ENCODE results near the gene HNRNPUL1. TPM values are rescaled to one million over a fixed set of nuclear protein-coding genes. Genes with fewer than 3 reads are reported as not detected.

Gene HNRNPUL1
- polyA plus RNA-seq, 1 experiment: 35.4 TPM

DNA sequence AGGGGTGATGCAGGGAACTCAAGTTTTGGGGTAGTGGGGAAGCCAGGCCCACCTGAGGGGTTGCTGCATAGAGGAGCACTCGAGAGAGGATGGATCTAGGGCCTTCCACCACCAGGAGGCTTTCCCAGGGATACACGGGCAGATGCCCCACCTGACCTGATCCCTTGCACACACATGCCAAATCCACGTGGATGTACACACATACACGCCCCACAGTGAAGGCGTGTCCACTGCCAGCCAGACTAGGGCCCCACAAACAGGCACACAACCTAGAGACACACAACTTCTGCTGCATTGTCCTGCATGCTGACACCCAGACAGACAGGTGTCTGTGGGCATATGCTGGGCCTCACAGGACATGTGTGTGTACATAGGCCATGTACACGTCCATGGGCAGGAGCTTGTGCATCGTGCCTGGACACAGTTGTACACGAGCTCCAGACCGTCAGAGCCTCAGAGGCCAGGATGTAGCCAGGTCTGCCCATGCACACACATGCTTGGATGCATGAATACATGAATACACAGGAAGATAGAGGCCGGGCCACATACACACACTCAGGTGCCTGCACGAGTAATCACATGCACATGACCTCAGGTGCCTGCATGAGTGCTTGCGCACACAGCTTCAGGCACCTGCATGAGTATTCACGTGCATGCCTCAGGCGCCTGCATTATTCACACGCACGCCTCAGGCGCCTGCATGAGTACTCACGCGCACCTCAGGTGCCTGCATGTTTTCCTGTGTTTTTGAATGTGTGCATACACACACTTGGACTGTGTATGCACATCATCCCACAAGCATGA is 54.7 kb downstream of the HNRNPUL1 start:
- TF ChIP-seq, protein P1, sequence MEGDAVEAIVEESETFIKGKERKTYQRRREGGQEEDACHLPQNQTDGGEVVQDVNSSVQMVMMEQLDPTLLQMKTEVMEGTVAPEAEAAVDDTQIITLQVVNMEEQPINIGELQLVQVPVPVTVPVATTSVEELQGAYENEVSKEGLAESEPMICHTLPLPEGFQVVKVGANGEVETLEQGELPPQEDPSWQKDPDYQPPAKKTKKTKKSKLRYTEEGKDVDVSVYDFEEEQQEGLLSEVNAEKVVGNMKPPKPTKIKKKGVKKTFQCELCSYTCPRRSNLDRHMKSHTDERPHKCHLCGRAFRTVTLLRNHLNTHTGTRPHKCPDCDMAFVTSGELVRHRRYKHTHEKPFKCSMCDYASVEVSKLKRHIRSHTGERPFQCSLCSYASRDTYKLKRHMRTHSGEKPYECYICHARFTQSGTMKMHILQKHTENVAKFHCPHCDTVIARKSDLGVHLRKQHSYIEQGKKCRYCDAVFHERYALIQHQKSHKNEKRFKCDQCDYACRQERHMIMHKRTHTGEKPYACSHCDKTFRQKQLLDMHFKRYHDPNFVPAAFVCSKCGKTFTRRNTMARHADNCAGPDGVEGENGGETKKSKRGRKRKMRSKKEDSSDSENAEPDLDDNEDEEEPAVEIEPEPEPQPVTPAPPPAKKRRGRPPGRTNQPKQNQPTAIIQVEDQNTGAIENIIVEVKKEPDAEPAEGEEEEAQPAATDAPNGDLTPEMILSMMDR (IDR thresholded peaks at IDR 0.05; ENCODE audit: insufficient read depth, low read depth, low read length): no peak
- peaks cover 28% of the 10 kb centered on the region for H3K36me3 ChIP-seq (ENCODE audit: control insufficient read depth, insufficient read depth, low read length)
- no peak for DNase-seq (ENCODE audit: low read depth)
- no peaks in the 10 kb centered on the region for H3K27me3 ChIP-seq (ENCODE audit: control insufficient read depth, insufficient read depth, low read length)
- CTCF ChIA-PET: interaction anchor here (0.8 to 1.3 kb wide), 3 partner anchors 10 to 113 kb away, joined by 3 read pairs; no protein-coding TSS in a partner anchor
- POLR2A ChIA-PET: no interaction called here
- H3K4me3 ChIP-seq (ENCODE audit: low read depth, low read length): no peak overlapping the region

DNA sequence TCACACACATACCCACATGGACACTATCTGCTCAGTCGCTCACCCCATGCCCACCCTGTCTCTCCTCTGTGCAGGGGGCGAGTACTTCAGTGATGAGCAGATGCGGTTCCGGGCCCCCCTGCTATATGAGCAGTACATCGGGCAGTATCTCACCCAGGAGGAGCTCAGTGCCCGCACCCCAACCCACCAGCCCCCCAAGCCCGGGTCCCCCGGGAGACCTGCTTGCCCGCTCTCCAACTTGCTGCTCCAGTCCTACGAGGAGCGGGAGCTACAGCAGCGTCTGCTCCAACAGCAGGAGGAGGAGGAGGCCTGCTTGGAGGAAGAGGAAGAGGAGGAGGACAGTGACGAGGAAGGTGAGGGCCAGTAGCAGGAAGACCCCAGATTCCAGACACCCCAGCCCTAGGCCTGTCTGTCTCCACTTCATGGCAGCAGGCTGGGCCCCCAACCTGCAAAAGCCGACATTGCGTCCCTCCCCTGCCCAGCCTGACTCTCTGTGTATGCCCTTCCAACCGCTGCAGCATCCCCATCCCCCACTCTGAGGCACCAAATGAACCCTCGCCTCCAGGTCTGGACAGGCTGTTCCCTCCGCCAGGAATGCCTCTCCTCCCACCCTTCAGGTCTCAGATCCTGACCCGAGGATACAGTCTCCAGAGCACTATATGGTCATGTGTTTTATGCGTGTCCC is 55.5 kb downstream of the HNRNPUL1 start:
- ChIA-PET POLR2A (no interaction called here), CTCF (interaction anchor here (1.0 to 5.0 kb wide), 3 partner anchors 11 to 113 kb away, joined by 3 to 31 read pairs (median 3); no protein-coding TSS in a partner anchor)
- peaks cover 28% of the 10 kb centered on the region for H3K36me3 ChIP-seq (ENCODE audit: control insufficient read depth, insufficient read depth, low read length)
- TF ChIP-seq, protein P1 (IDR thresholded peaks at IDR 0.05; ENCODE audit: insufficient read depth, low read depth, low read length): no peak
- DNase-seq (ENCODE audit: low read depth): no peak
- H3K4me3 ChIP-seq (ENCODE audit: low read depth, low read length): no peak overlapping the region
- no peaks in the 10 kb centered on the region for H3K27me3 ChIP-seq (ENCODE audit: control insufficient read depth, insufficient read depth, low read length)

DNA sequence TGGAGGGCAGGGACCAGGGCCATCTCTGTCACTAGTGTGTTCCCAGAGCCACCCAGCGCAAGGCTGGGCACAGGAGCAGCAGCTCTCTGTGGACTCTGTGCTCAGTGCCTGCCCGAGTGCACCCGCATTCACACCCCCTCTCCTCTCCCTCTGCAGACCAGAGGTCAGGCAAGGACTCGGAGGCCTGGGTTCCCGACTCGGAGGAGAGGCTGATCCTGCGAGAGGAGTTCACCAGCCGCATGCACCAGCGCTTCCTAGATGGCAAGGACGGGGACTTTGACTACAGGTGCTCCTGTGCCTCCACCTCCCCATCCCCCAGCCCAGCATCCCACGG is 56.0 kb downstream of the HNRNPUL1 start:
- TF ChIP-seq, protein P1 (IDR thresholded peaks at IDR 0.05; ENCODE audit: insufficient read depth, low read depth, low read length): no peak
- no peak for DNase-seq (ENCODE audit: low read depth)
- Histone ChIP-seq H3K27me3 (ENCODE audit: control insufficient read depth, insufficient read depth, low read length) (no peaks in the 10 kb centered on the region), H3K4me3 (ENCODE audit: low read depth, low read length) (no peak overlapping the region), H3K36me3 (ENCODE audit: control insufficient read depth, insufficient read depth, low read length) (peaks cover 28% of the 10 kb centered on the region)
- CTCF ChIA-PET: interaction anchor here (1.0 to 5.0 kb wide), 2 partner anchors 12 to 113 kb away, joined by 3 to 31 read pairs; no protein-coding TSS in a partner anchor
- POLR2A ChIA-PET: no interaction called here

DNA sequence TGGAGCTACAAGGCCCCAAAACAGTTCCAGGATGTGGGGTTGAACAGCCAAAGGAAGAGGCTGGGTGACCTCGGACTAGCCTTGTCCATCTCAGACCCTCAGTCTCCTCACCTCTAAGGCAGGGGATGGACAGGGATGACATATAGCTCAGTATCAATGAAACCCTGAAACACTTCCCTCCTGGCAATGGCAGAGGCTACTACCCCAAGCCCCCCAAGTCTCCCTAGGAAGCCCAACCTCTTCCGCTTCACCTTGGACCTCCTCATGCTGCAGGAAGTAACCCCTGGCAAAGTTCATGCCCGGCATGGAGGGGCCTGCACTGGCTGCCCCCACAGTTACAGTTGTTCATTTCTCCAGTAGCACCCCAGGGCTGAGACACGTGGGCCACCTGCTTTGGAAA is 56.4 kb downstream of the HNRNPUL1 start:
- Histone ChIP-seq H3K27me3 (ENCODE audit: control insufficient read depth, insufficient read depth, low read length) (no peaks in the 10 kb centered on the region), H3K36me3 (ENCODE audit: control insufficient read depth, insufficient read depth, low read length) (peaks cover 28% of the 10 kb centered on the region), H3K4me3 (ENCODE audit: low read depth, low read length) (no peak overlapping the region)
- POLR2A ChIA-PET: no interaction called here
- CTCF ChIA-PET: interaction anchor here (1.0 to 5.0 kb wide), 4 partner anchors 12 to 112 kb away, joined by 3 to 31 read pairs (median 6); no protein-coding TSS in a partner anchor
- TF ChIP-seq, protein P1 (IDR thresholded peaks at IDR 0.05; ENCODE audit: insufficient read depth, low read depth, low read length): no peak
- DNase-seq (ENCODE audit: low read depth): no peak

DNA sequence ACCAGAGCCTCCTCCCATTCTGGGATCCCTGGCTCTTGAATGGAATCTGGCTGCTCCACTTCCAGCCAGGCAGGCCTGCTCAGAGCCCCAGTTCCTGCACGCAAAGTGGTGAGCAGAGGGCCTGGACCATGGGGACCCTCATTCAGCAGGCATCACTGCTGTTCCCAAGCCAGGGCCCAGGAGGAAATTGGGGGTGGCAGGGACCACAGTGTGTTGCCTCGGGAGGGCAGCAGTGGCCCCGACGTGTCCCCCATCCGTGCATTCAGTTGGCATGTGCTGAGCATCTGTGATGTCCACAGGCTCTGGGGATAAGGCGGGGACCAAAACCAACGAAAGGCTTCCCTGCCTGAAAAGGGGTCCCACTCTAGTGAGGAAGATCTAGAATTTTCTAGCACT is 57.0 kb downstream of the HNRNPUL1 start:
- peaks cover 27% of the 10 kb centered on the region for H3K36me3 ChIP-seq (ENCODE audit: control insufficient read depth, insufficient read depth, low read length)
- DNase-seq (ENCODE audit: low read depth): no peak
- ChIA-PET POLR2A (no interaction called here), CTCF (interaction anchor here (0.6 to 5.2 kb wide), 13 partner anchors 11 to 110 kb away, joined by 3 to 69 read pairs (median 4); partner anchors contain the start of genes B9D2, CCDC97 and TGFB1)
- no peak overlapping the region for H3K4me3 ChIP-seq (ENCODE audit: low read depth, low read length)
- no peaks in the 10 kb centered on the region for H3K27me3 ChIP-seq (ENCODE audit: control insufficient read depth, insufficient read depth, low read length)
- TF ChIP-seq, protein P1 (IDR thresholded peaks at IDR 0.05; ENCODE audit: insufficient read depth, low read depth, low read length): no peak

All from BJ (cell line).